Measurements from ENCODE around the gene GLB1L3. TPM values are rescaled to one million over a fixed set of nuclear protein-coding genes. Genes with fewer than 3 reads are reported as not detected.

GLB1L3 gene
- total and polyA plus RNA-seq, 2 of the 4 experiments (the other 2 are of a cell fraction), result not detected

- Histone ChIP-seq H3K27me3 (ENCODE audit: control insufficient read depth, insufficient read depth, low read length) (peaks cover 14% of the 10 kb centered on the region), H2AK9ac (replicated peaks; ENCODE audit: low read depth, low read length, poor library complexity) (no peak overlapping the region), H3K18ac (ENCODE audit: low read depth, low read length) (no peak overlapping the region), H2BK5ac (ENCODE audit: low read depth, low read length, poor library complexity, severe bottlenecking) (no peak overlapping the region), H3K4me3 (ENCODE audit: insufficient read depth, low read depth, low read length) (no peak overlapping the region), H3K79me1 (ENCODE audit: low read depth in 1 of 2, low read length in 2 of 2) (no peaks in the 10 kb centered on the region), H4K5ac (ENCODE audit: low read depth, low read length) (no peak overlapping the region), H3K4me2 (ENCODE audit: low read depth, low read length) (no peak overlapping the region), H2AK5ac (ENCODE audit: low read depth, low read length) (no peak overlapping the region), H2BK20ac (ENCODE audit: low read depth, low read length) (no peak overlapping the region), H4K20me1 (ENCODE audit: insufficient read depth, low read length) (no peaks in the 10 kb centered on the region), H3K9me3 (ENCODE audit: control insufficient read depth, insufficient read depth, low read length) (no peaks in the 10 kb centered on the region), H3K23ac (ENCODE audit: low read depth, low read length) (no peak overlapping the region), H2BK15ac (ENCODE audit: low read depth, low read length) (no peak overlapping the region), H2BK120ac (ENCODE audit: low read depth, low read length) (no peak overlapping the region), H3K9me1 (ENCODE audit: insufficient read depth, low read length) (no peaks in the 10 kb centered on the region), H3K14ac (replicated peaks; ENCODE audit: low read depth, low read length) (no peak overlapping the region), H3K27ac (ENCODE audit: insufficient read depth, low read length) (no peak overlapping the region), H4K8ac (ENCODE audit: low read depth in 2 of 2, low read length in 2 of 2) (no peak overlapping the region), H2AFZ (replicated peaks; ENCODE audit: low read length, poor library complexity) (no peak overlapping the region), H3K4ac (ENCODE audit: low read depth, low read length) (no peak overlapping the region), H4K91ac (ENCODE audit: insufficient read depth, low read depth, low read length) (no peak overlapping the region), H3K9ac (ENCODE audit: low read depth, low read length) (no peak overlapping the region), H3K56ac (ENCODE audit: extremely low read depth, insufficient read depth, low read length) (no peak overlapping the region), H3K36me3 (ENCODE audit: control insufficient read depth, insufficient read depth, low read length) (no peaks in the 10 kb centered on the region), H3K4me1 (ENCODE audit: control insufficient read depth, insufficient read depth, low read length) (no peaks in the 10 kb centered on the region)
- ATAC-seq (ENCODE audit: low read depth) (no peak), DNase-seq (no peak)
- no TSS peak for BruUV-seq (replicated peaks)
- no CpG with 5 or more reads among the region's 7 CpGs for WGBS, 2 experiments (ENCODE audit: extremely low coverage in 2 of 2, insufficient read length in 1 of 2)
- in situ Hi-C loops (cut with MboI; ENCODE audit: low sequenced_read_pairs), result no loop called here
- intact Hi-C loops (cut with micrococcal nuclease), result no loop called here
- CTCF ChIA-PET, result no interaction called here
- dilution Hi-C loops (cut with HindIII; ENCODE audit: low sequenced_read_pairs, unreplicated experiment), result no loop called here
- POLR2A ChIA-PET (ENCODE audit: unreplicated experiment), result no interaction called here
- TF ChIP-seq CHD1 (IDR thresholded peaks at IDR 0.05; ENCODE audit: low read depth, low read length) (no peak), RCOR1 (IDR thresholded peaks at IDR 0.05; ENCODE audit: insufficient replicate concordance, low read length) (no peak), FOS (IDR thresholded peaks at IDR 0.05; ENCODE audit: low read depth, low read length) (no peak), SMC3 (IDR thresholded peaks at IDR 0.05; ENCODE audit: low read depth, low read length) (no peak), ELK1 (IDR thresholded peaks at IDR 0.05; ENCODE audit: borderline replicate concordance, low read depth, low read length) (no peak), MAZ (IDR thresholded peaks at IDR 0.05; ENCODE audit: borderline replicate concordance, low read depth, low read length) (no peak), POLR2A (IDR thresholded peaks at IDR 0.05; ENCODE audit: low read depth, low read length) (no peak), BHLHE40 (IDR thresholded peaks at IDR 0.05; ENCODE audit: low read depth, low read length) (no peak), RFX5 (IDR thresholded peaks at IDR 0.05; ENCODE audit: low read depth, low read length) (no peak), NFE2L2 (IDR thresholded peaks at IDR 0.05; ENCODE audit: low read depth, low read length) (no peak), CEBPB (IDR thresholded peaks at IDR 0.05; ENCODE audit: low read depth, low read length) (no peak), RAD21 (IDR thresholded peaks at IDR 0.05; ENCODE audit: low read length) (no peak), MAFK (IDR thresholded peaks at IDR 0.05; ENCODE audit: low read depth, low read length) (no peak)
- TF ChIP-seq, protein P1, sequence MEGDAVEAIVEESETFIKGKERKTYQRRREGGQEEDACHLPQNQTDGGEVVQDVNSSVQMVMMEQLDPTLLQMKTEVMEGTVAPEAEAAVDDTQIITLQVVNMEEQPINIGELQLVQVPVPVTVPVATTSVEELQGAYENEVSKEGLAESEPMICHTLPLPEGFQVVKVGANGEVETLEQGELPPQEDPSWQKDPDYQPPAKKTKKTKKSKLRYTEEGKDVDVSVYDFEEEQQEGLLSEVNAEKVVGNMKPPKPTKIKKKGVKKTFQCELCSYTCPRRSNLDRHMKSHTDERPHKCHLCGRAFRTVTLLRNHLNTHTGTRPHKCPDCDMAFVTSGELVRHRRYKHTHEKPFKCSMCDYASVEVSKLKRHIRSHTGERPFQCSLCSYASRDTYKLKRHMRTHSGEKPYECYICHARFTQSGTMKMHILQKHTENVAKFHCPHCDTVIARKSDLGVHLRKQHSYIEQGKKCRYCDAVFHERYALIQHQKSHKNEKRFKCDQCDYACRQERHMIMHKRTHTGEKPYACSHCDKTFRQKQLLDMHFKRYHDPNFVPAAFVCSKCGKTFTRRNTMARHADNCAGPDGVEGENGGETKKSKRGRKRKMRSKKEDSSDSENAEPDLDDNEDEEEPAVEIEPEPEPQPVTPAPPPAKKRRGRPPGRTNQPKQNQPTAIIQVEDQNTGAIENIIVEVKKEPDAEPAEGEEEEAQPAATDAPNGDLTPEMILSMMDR (conservative IDR thresholded peaks at IDR 0.05; ENCODE audit: low read depth, low read length), result no peak
- TF ChIP-seq, protein P2, sequence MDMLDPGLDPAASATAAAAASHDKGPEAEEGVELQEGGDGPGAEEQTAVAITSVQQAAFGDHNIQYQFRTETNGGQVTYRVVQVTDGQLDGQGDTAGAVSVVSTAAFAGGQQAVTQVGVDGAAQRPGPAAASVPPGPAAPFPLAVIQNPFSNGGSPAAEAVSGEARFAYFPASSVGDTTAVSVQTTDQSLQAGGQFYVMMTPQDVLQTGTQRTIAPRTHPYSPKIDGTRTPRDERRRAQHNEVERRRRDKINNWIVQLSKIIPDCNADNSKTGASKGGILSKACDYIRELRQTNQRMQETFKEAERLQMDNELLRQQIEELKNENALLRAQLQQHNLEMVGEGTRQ (IDR thresholded peaks at IDR 0.05; ENCODE audit: low read depth, low read length), result no peak
These were observed 56.6 kb downstream of the GLB1L3 start for GRCh38 chr11:134332782-134333181.

Measured in IMR-90 (cell line).